Astrocyte (in vitro differentiated cells and primary cell): ENCODE measurements around the gene PUSL1. TPM values are rescaled to one million over a fixed set of nuclear protein-coding genes. Genes with fewer than 3 reads are reported as not detected.

Experiments
- DNase-seq: peaks from one replicate; pipeline ENCODE4 v3.0.0-alpha.2; 2010; ENCODE audit warnings: low read depth
- FAIRE-seq: peaks from 2 replicates; lab custom pipeline; 2011; peaks lifted over from hg19 to GRCh38; lab: Jason Lieb, UNC
- H2AFZ ChIP-seq: 2 replicates; pipeline ENCODE4 v1.6.0; 2012; ENCODE audit warnings: low read depth, low read length, inconsistent platforms
- H3K27ac ChIP-seq: 2 replicates; pipeline ENCODE4 v1.5.1; 2011; ENCODE audit warnings: low read depth, low read length, inconsistent platforms
- H3K27me3 ChIP-seq: 2 replicates; pipeline ENCODE4 v1.6.0; 2011; ENCODE audit warnings: low read length, inconsistent platforms; ENCODE audit not compliant: insufficient read depth
- H3K36me3 ChIP-seq: 2 replicates; pipeline ENCODE4 v1.5.1; 2011; ENCODE audit warnings: low read length, inconsistent platforms; ENCODE audit not compliant: insufficient read depth
- H3K4me1 ChIP-seq: 2 replicates; pipeline ENCODE4 v1.5.1; 2011; ENCODE audit warnings: low read length, inconsistent platforms; ENCODE audit not compliant: insufficient read depth
- H3K4me2 ChIP-seq: 2 replicates; pipeline ENCODE4 v1.6.0; 2012; ENCODE audit warnings: low read length, inconsistent platforms
- H3K4me3 ChIP-seq: 2 replicates; pipeline ENCODE4 v1.5.1; 2011; ENCODE audit warnings: low read depth, mild to moderate bottlenecking, low read length, inconsistent platforms; ENCODE audit not compliant: insufficient read depth
- H3K79me2 ChIP-seq: 2 replicates; pipeline ENCODE4 v1.6.0; 2012; ENCODE audit warnings: mild to moderate bottlenecking, low read length, inconsistent platforms; ENCODE audit not compliant: insufficient read depth
- H3K9ac ChIP-seq: 2 replicates; pipeline ENCODE4 v1.6.0; 2012; ENCODE audit warnings: mild to moderate bottlenecking, low read length, inconsistent platforms
- H3K9me3 ChIP-seq: 2 replicates; pipeline ENCODE4 v1.5.1; 2012; ENCODE audit warnings: low read depth, mild to moderate bottlenecking, low read length, inconsistent platforms; ENCODE audit not compliant: insufficient read depth
- H4K20me1 ChIP-seq: 2 replicates; pipeline ENCODE4 v1.6.0; 2012; ENCODE audit warnings: low read length, inconsistent platforms; ENCODE audit not compliant: insufficient read depth
- H3K27ac Mint-ChIP-seq: one replicate; pipeline ENCODE4 v1.8.0; 2021; ENCODE audit warnings: mild to moderate bottlenecking, mixed read lengths; ENCODE audit not compliant: unreplicated experiment
- H3K27me3 Mint-ChIP-seq: one replicate; pipeline ENCODE4 v1.8.0; 2021; ENCODE audit warnings: low read depth, mixed read lengths; ENCODE audit not compliant: unreplicated experiment
- H3K36me3 Mint-ChIP-seq: one replicate; pipeline ENCODE4 v1.8.0; 2021; ENCODE audit warnings: low read depth, mixed read lengths; ENCODE audit not compliant: unreplicated experiment
- H3K4me1 Mint-ChIP-seq: one replicate; pipeline ENCODE4 v1.8.0; 2021; ENCODE audit warnings: low read depth, mixed read lengths; ENCODE audit not compliant: unreplicated experiment
- H3K4me3 Mint-ChIP-seq: one replicate; pipeline ENCODE4 v1.8.0; 2021; ENCODE audit warnings: mild to moderate bottlenecking, moderate library complexity, mixed read lengths; ENCODE audit not compliant: unreplicated experiment
- H3K9me3 Mint-ChIP-seq: one replicate; pipeline ENCODE4 v1.8.0; 2021; ENCODE audit warnings: mild to moderate bottlenecking, mixed read lengths; ENCODE audit not compliant: unreplicated experiment
- EZH2 ChIP-seq: IDR thresholded peaks from 2 replicates; pipeline ENCODE4 v1.6.1; 2012; ENCODE audit warnings: mild to moderate bottlenecking, low read length, inconsistent platforms; ENCODE audit not compliant: insufficient read depth
- total RNA-seq: library from RNA; stranded (reverse); gene quantifications from 2 replicates; pipeline ENCODE4 v1.2.1, GENCODE V29; 2021
- TF ChIP-seq, protein P1 (sequence below): IDR thresholded peaks from 2 replicates; pipeline ENCODE4 v1.5.1; 2011; ENCODE audit warnings: low read depth, mild to moderate bottlenecking, inconsistent platforms, low read length, moderate library complexity; ENCODE audit not compliant: insufficient read depth

Gene PUSL1
- total RNA-seq, 1 donor from 2014 or later = 29.4 TPM

DNA sequence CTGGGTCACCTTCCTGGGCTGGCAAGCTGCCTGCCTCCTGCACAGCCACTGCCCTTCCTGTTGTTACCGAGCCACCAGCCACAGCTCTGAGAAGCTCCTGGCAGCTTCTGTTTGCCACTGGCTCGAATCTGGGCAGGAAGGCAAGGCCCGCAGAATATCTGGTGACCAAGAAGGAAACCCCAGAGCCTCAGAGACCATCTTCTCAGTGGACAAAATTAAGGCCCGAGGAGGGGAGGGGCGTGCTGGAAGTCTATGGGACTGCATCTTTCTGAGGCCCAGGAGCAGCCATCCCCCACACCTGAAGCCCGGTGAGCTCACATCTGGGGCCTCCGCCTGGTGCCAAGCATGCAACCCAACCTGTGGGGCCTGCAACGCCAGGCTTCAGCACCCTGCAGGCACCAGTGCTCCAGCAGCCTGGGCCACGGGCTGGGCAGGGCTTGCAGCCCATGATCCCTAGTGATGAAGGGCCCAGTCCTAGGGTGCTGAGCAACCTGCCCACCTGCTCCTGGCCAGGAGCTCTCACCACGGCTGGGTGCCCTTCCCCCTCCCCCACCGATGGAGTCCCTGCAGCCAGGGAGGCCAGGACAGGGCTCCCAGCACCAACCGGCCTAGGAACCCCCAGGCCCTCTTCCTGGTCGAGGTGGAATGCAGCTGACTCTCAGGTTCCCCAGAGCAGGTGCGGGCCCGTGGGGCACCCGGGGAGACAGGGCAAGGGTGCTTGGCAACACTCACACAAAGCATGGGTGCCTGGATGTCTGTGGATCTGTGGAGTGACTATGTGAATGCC, 17.1 kb downstream of the PUSL1 start:
- Mint-ChIP-seq H3K9me3 (no peaks in the 10 kb centered on the region), H3K27ac (no peak overlapping the region), H3K4me1 (peaks cover 18% of the 10 kb centered on the region), H3K36me3 (no peaks in the 10 kb centered on the region), H3K27me3 (no peaks in the 10 kb centered on the region), H3K4me3 (peak overlapping the region; percentile 80)
- peak overlapping the region; percentile 62 for H2AFZ ChIP-seq
- peak overlapping the region; percentile 72 for H3K4me3 ChIP-seq
- H3K4me1 ChIP-seq = peaks cover 26% of the 10 kb centered on the region
- H3K4me2 ChIP-seq = peak overlapping the region; percentile 98
- no peaks in the 10 kb centered on the region for H3K27me3 ChIP-seq
- DNase-seq (no peak), FAIRE-seq (no peak)
- H3K9me3 ChIP-seq = no peaks in the 10 kb centered on the region
- no peaks in the 10 kb centered on the region for H3K36me3 ChIP-seq
- H4K20me1 ChIP-seq = peaks cover 64% of the 10 kb centered on the region
- peaks cover 61% of the 10 kb centered on the region for H3K79me2 ChIP-seq
- TF ChIP-seq EZH2 = no peak
- TF ChIP-seq, protein P1, sequence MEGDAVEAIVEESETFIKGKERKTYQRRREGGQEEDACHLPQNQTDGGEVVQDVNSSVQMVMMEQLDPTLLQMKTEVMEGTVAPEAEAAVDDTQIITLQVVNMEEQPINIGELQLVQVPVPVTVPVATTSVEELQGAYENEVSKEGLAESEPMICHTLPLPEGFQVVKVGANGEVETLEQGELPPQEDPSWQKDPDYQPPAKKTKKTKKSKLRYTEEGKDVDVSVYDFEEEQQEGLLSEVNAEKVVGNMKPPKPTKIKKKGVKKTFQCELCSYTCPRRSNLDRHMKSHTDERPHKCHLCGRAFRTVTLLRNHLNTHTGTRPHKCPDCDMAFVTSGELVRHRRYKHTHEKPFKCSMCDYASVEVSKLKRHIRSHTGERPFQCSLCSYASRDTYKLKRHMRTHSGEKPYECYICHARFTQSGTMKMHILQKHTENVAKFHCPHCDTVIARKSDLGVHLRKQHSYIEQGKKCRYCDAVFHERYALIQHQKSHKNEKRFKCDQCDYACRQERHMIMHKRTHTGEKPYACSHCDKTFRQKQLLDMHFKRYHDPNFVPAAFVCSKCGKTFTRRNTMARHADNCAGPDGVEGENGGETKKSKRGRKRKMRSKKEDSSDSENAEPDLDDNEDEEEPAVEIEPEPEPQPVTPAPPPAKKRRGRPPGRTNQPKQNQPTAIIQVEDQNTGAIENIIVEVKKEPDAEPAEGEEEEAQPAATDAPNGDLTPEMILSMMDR = no peak
- H3K9ac ChIP-seq = peak overlapping the region; percentile 87
- peak overlapping the region; percentile 31 for H3K27ac ChIP-seq

- no peak for TF ChIP-seq EZH2
- TF ChIP-seq, protein P1 = no peak
- Histone ChIP-seq H4K20me1 (peaks cover 57% of the 10 kb centered on the region), H3K9me3 (no peaks in the 10 kb centered on the region), H3K4me3 (no peak overlapping the region), H3K79me2 (peaks cover 54% of the 10 kb centered on the region), H3K9ac (peak overlapping the region; percentile 87), H3K4me1 (peaks cover 19% of the 10 kb centered on the region), H3K27ac (no peak overlapping the region), H3K27me3 (no peaks in the 10 kb centered on the region), H2AFZ (no peak overlapping the region), H3K36me3 (no peaks in the 10 kb centered on the region), H3K4me2 (peak overlapping the region; percentile 98)
- peaks cover 17% of the 10 kb centered on the region for H3K4me1 Mint-ChIP-seq
- peak overlapping the region; percentile 80 for H3K4me3 Mint-ChIP-seq
- H3K36me3 Mint-ChIP-seq = no peaks in the 10 kb centered on the region
- DNase-seq = no peak
- H3K9me3 Mint-ChIP-seq = no peaks in the 10 kb centered on the region
- no peak overlapping the region for H3K27ac Mint-ChIP-seq
- FAIRE-seq = no peak
- H3K27me3 Mint-ChIP-seq = no peaks in the 10 kb centered on the region
Measured at GRCh38 chr1:1326075-1326605, 17.7 kb downstream of the PUSL1 start.

DNA sequence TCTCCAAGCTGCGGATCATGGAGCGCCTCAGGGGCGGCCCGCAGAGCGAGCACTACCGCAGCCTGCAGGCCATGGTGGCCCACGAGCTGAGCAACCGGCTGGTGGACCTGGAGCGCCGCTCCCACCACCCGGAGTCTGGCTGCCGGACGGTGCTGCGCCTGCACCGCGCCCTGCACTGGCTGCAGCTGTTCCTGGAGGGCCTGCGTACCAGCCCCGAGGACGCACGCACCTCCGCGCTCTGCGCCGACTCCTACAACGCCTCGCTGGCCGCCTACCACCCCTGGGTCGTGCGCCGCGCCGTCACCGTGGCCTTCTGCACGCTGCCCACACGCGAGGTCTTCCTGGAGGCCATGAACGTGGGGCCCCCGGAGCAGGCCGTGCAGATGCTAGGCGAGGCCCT, 18.9 kb downstream of the PUSL1 start:
- peaks cover 14% of the 10 kb centered on the region for H3K4me1 ChIP-seq
- Mint-ChIP-seq H3K4me3 (no peak overlapping the region), H3K9me3 (no peaks in the 10 kb centered on the region), H3K27me3 (no peaks in the 10 kb centered on the region), H3K4me1 (peaks cover 9% of the 10 kb centered on the region), H3K36me3 (no peaks in the 10 kb centered on the region), H3K27ac (no peak overlapping the region)
- no peak overlapping the region for H2AFZ ChIP-seq
- H3K9ac ChIP-seq = no peak overlapping the region
- no peak for TF ChIP-seq EZH2
- TF ChIP-seq, protein P1 = no peak
- FAIRE-seq (no peak), DNase-seq (no peak)
- peaks cover 42% of the 10 kb centered on the region for H3K79me2 ChIP-seq
- no peaks in the 10 kb centered on the region for H3K36me3 ChIP-seq
- H4K20me1 ChIP-seq = peaks cover 46% of the 10 kb centered on the region
- no peaks in the 10 kb centered on the region for H3K9me3 ChIP-seq
- H3K27ac ChIP-seq = no peak overlapping the region
- H3K27me3 ChIP-seq = no peaks in the 10 kb centered on the region
- H3K4me2 ChIP-seq = no peak overlapping the region
- no peak overlapping the region for H3K4me3 ChIP-seq
